K562 (cell line): Measurements from ENCODE around the gene TLR5. TPM values are rescaled to one million over a fixed set of nuclear protein-coding genes. Genes with fewer than 3 reads are reported as not detected.

Experiments
- AFF1 ChIP-seq, 2 experiments: fragments of 450-650 bp; IDR thresholded peaks; 2 replicates each; pipeline ENCODE4 v1.6.1; 2018; ENCODE audit warnings: mild to moderate bottlenecking in 2 of 2, low read depth in 1 of 2; ENCODE audit not compliant: partially characterized antibody in 2 of 2
- DEAF1 ChIP-seq: fragments of 450-650 bp; formaldehyde crosslinking; IDR thresholded peaks from 2 replicates; pipeline ENCODE4 v1.4.0; 2020; ENCODE audit warnings: mild to moderate bottlenecking, moderate library complexity
- MYNN ChIP-seq, 2 experiments: sonication (generic); formaldehyde crosslinking in 1 of 2; IDR thresholded peaks; 2 replicates each; pipeline versions ENCODE4 v1.5.0 to v1.6.1; 2016 to 2020; ENCODE audit warnings: antibody characterized with exemption in 1 of 2, missing genetic modification reagents in 1 of 2
- ZBTB34 ChIP-seq: fragments of 250-450 bp; sonication (Bioruptor Pico); IDR thresholded peaks from 2 replicates; pipeline ENCODE4 v1.8.0; 2021; ENCODE audit warnings: mild to moderate bottlenecking, moderate library complexity
- polyA plus RNA-seq, 8 experiments: library from polyadenylated mRNA; depleted of rRNA in 4 of 8; stranded (reverse) in 5 of 8; unstranded in 3 of 8; fragments of >200 nt; fragmentation: Nextera tagmentation in 2 of 8; fragmentation: Illumina TruSeq in 1 of 8; extraction: Ambion mirVana in 2 of 8; extraction: Trizol in 1 of 8; gene quantifications; 2 replicates each; pipeline versions ENCODE4 v1.2.1 to v1.2.3, GENCODE V29; 2011 to 2014; ENCODE audit warnings: inconsistent platforms in 1 of 8, missing spikeins in 1 of 8
- total RNA-seq, 7 experiments: library from RNA; depleted of rRNA in 6 of 7; stranded (reverse); fragments of >200 nt in 6 of 7; fragmentation: Illumina TruSeq in 2 of 7; extraction: Trizol in 2 of 7; gene quantifications; 2 replicates each; pipeline versions ENCODE4 v1.2.1 to v1.2.3, GENCODE V29; 2011 to 2021; ENCODE audit warnings: low replicate concordance in 1 of 7
- TF ChIP-seq, protein P1 (sequence below): sonication (generic); formaldehyde crosslinking; IDR thresholded peaks from 2 replicates; pipeline ENCODE4 v1.8.1; 2023; ENCODE audit warnings: mild to moderate bottlenecking, missing genetic modification reagents

Gene TLR5
- total and polyA plus RNA-seq, 9 of the 15 experiments (the other 6 are each of a cell fraction or from before 2014, with no cell fraction given) = 0.93 to 7.4 (median 1.9) TPM

GRCh38 chr1:223133824-223134435, 9.1 kb downstream of the TLR5 start (continued):
- TF ChIP-seq ZBTB34 (CRISPR knock-in tag) = no peak
- peak; percentile 85 for TF ChIP-seq DEAF1
- no peak for TF ChIP-seq AFF1 (IDR thresholded peaks at IDR 0.05; ENCODE audit: low read depth in 1 of 2, partially characterized antibody in 2 of 2)
- 0 out of 2 replicates have a peak, but pooled peaks have one; percentile 46 for TF ChIP-seq MYNN (IDR thresholded peaks at IDR 0.05)
- TF ChIP-seq MYNN (CRISPR knock-in tag; IDR thresholded peaks at IDR 0.05) = no peak
- TF ChIP-seq, protein P1, sequence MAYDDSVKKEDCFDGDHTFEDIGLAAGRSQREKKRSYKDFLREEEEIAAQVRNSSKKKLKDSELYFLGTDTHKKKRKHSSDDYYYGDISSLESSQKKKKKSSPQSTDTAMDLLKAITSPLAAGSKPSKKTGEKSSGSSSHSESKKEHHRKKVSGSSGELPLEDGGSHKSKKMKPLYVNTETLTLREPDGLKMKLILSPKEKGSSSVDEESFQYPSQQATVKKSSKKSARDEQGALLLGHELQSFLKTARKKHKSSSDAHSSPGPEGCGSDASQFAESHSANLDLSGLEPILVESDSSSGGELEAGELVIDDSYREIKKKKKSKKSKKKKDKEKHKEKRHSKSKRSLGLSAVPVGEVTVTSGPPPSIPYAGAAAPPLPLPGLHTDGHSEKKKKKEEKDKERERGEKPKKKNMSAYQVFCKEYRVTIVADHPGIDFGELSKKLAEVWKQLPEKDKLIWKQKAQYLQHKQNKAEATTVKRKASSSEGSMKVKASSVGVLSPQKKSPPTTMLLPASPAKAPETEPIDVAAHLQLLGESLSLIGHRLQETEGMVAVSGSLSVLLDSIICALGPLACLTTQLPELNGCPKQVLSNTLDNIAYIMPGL (CRISPR knock-in tag) = peak; percentile 64; the same call in 1 of the 2 replicates
